Measurements from ENCODE around the gene JKAMP.
A peak's percentile ranks its signal among the peaks of the same experiment; 100 is the strongest.
"Not testable (repeated sequence)": the region's sequence is repeated elsewhere in the genome, so short reads cannot be mapped to it uniquely, and the experiment has no call there.

Gene JKAMP, protein sequence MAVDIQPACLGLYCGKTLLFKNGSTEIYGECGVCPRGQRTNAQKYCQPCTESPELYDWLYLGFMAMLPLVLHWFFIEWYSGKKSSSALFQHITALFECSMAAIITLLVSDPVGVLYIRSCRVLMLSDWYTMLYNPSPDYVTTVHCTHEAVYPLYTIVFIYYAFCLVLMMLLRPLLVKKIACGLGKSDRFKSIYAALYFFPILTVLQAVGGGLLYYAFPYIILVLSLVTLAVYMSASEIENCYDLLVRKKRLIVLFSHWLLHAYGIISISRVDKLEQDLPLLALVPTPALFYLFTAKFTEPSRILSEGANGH

GRCh38 chr14:59483819-59484638 lies at the start of gene JKAMP, which contains the start of gene L3HYPDH:
JKAMP (plus strand) TSS chr14:59484517; CDS start chr14:59484590, 73 bp downstream.
L3HYPDH (minus strand) TSS chr14:59484408; CDS start chr14:59484316, 92 bp downstream.
- Histone ChIP-seq H3K27me3 (ENCODE audit: control insufficient read depth, insufficient read depth, low read length) (no peaks in the 10 kb centered on the region), H3K27ac (ENCODE audit: low read length) (peak within 1 kb of the TSS; percentile 76), H3K36me3 (ENCODE audit: control insufficient read depth, low read depth, low read length) (peaks cover 18% of the 10 kb centered on the region), H3K9me3 (ENCODE audit: control insufficient read depth, low read depth, low read length) (no peaks in the 10 kb centered on the region), H3K9ac (ENCODE audit: low read length) (peak within 1 kb of the TSS; percentile 85), H3K4me3 (ENCODE audit: low read length) (peak within 1 kb of the TSS; percentile 82), H3K4me1 (ENCODE audit: control insufficient read depth, low read depth, low read length) (peaks cover 14% of the 10 kb centered on the region)

GRCh38 chr14:59435101-59435500 lies 49.2 kb upstream of the JKAMP start:
- H3K4me1 ChIP-seq (ENCODE audit: control insufficient read depth, low read depth, low read length) = no peaks in the 10 kb centered on the region
- no peaks in the 10 kb centered on the region for H3K27me3 ChIP-seq (ENCODE audit: control insufficient read depth, insufficient read depth, low read length)
- no peaks in the 10 kb centered on the region for H3K36me3 ChIP-seq (ENCODE audit: control insufficient read depth, low read depth, low read length)
- no peak overlapping the region for H3K4me3 ChIP-seq (ENCODE audit: low read length)
- H3K27ac ChIP-seq (ENCODE audit: low read length) = no peak overlapping the region
- no peaks in the 10 kb centered on the region for H3K9me3 ChIP-seq (ENCODE audit: control insufficient read depth, low read depth, low read length)
- no peak overlapping the region for H3K9ac ChIP-seq (ENCODE audit: low read length)

GRCh38 chr14:59435987-59436386 lies 48.3 kb upstream of the JKAMP start:
- Histone ChIP-seq H3K27ac (ENCODE audit: low read length) (no peak overlapping the region), H3K36me3 (ENCODE audit: control insufficient read depth, low read depth, low read length) (no peaks in the 10 kb centered on the region), H3K4me1 (ENCODE audit: control insufficient read depth, low read depth, low read length) (no peaks in the 10 kb centered on the region), H3K4me3 (ENCODE audit: low read length) (no peak overlapping the region), H3K27me3 (ENCODE audit: control insufficient read depth, insufficient read depth, low read length) (no peaks in the 10 kb centered on the region), H3K9ac (ENCODE audit: low read length) (no peak overlapping the region), H3K9me3 (ENCODE audit: control insufficient read depth, low read depth, low read length) (no peaks in the 10 kb centered on the region)

DNA sequence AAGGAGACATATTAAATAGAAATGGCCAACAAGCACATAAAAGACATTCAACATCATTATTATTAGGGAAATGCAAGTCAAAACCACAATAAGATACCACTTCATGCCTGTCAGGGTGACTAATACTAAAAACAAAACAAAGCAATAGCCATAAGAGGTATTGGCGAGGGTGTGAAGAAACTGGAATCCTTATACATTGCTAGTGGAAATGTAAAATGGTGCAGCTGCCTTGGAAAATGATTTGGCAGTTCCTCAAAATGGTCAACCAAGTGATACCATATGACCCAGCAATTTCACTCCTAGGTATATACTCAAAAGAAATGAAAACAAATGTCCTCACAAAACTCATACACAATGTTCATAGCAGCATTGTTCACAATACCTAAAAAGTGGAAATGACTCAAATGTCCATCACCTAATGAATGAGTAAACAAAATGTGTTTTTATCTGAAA lies 46.1 kb upstream of the JKAMP start:
- Histone ChIP-seq H3K27ac (ENCODE audit: low read length) (no peak overlapping the region), H3K9ac (ENCODE audit: low read length) (no peak overlapping the region), H3K36me3 (ENCODE audit: control insufficient read depth, low read depth, low read length) (no peaks in the 10 kb centered on the region), H3K9me3 (ENCODE audit: control insufficient read depth, low read depth, low read length) (no peaks in the 10 kb centered on the region), H3K4me3 (ENCODE audit: low read length) (no peak overlapping the region), H3K27me3 (ENCODE audit: control insufficient read depth, insufficient read depth, low read length) (no peaks in the 10 kb centered on the region), H3K4me1 (ENCODE audit: control insufficient read depth, low read depth, low read length) (no peaks in the 10 kb centered on the region)

GRCh38 chr14:59439256-59439965 lies 44.9 kb upstream of the JKAMP start:
- H3K9ac ChIP-seq (ENCODE audit: low read length) = no peak overlapping the region
- no peaks in the 10 kb centered on the region for H3K9me3 ChIP-seq (ENCODE audit: control insufficient read depth, low read depth, low read length)
- H3K4me1 ChIP-seq (ENCODE audit: control insufficient read depth, low read depth, low read length) = no peaks in the 10 kb centered on the region
- H3K36me3 ChIP-seq (ENCODE audit: control insufficient read depth, low read depth, low read length) = no peaks in the 10 kb centered on the region
- H3K27me3 ChIP-seq (ENCODE audit: control insufficient read depth, insufficient read depth, low read length) = no peaks in the 10 kb centered on the region
- no peak overlapping the region for H3K4me3 ChIP-seq (ENCODE audit: low read length)
- H3K27ac ChIP-seq (ENCODE audit: low read length) = no peak overlapping the region

- not testable (repeated sequence) for H3K9me3 ChIP-seq (ENCODE audit: control insufficient read depth, low read depth, low read length); H3K4me1 ChIP-seq (ENCODE audit: control insufficient read depth, low read depth, low read length)
These were observed 35.6 kb upstream of the JKAMP start for GRCh38 chr14:59448673-59449072.

GRCh38 chr14:59450716-59451115 lies 33.6 kb upstream of the JKAMP start:
- no peak overlapping the region for H3K4me3 ChIP-seq (ENCODE audit: low read length)
- H3K27me3 ChIP-seq (ENCODE audit: control insufficient read depth, insufficient read depth, low read length) = no peaks in the 10 kb centered on the region
- H3K4me1 ChIP-seq (ENCODE audit: control insufficient read depth, low read depth, low read length) = no peaks in the 10 kb centered on the region
- no peak overlapping the region for H3K27ac ChIP-seq (ENCODE audit: low read length)
- no peaks in the 10 kb centered on the region for H3K9me3 ChIP-seq (ENCODE audit: control insufficient read depth, low read depth, low read length)
- H3K9ac ChIP-seq (ENCODE audit: low read length) = no peak overlapping the region
- no peaks in the 10 kb centered on the region for H3K36me3 ChIP-seq (ENCODE audit: control insufficient read depth, low read depth, low read length)

More at GRCh38 chr14:59448673-59449072, 35.6 kb upstream of the JKAMP start:
- not testable (repeated sequence) for H3K9ac ChIP-seq (ENCODE audit: low read length); H3K4me3 ChIP-seq (ENCODE audit: low read length); H3K27ac ChIP-seq (ENCODE audit: low read length); H3K36me3 ChIP-seq (ENCODE audit: control insufficient read depth, low read depth, low read length); H3K27me3 ChIP-seq (ENCODE audit: control insufficient read depth, insufficient read depth, low read length)

- Histone ChIP-seq H3K36me3 (ENCODE audit: control insufficient read depth, low read depth, low read length) (no peaks in the 10 kb centered on the region), H3K27me3 (ENCODE audit: control insufficient read depth, insufficient read depth, low read length) (no peaks in the 10 kb centered on the region), H3K4me1 (ENCODE audit: control insufficient read depth, low read depth, low read length) (no peaks in the 10 kb centered on the region), H3K4me3 (ENCODE audit: low read length) (no peak overlapping the region), H3K27ac (ENCODE audit: low read length) (no peak overlapping the region), H3K9me3 (ENCODE audit: control insufficient read depth, low read depth, low read length) (no peaks in the 10 kb centered on the region), H3K9ac (ENCODE audit: low read length) (no peak overlapping the region)
These were observed 32.5 kb upstream of the JKAMP start for GRCh38 chr14:59451849-59452248.

DNA sequence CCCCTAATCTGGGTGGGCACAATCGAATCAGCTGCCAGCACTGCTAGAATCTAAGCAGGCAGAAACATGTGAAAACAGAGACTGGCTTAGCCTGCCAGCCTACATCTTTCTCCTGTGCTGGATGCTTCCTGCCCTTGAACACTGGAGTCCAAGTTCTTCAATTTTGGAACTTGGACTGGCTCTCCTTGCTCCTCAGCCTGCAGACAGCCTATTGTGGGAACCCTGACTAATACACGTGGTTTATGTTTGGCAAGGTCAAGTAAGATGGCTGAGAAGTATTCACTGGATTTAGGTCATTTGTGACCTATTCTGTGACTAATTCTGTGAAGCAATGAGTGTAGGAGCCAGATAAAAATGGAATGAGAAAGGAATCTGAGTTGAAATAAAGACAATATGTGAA lies 30.2 kb upstream of the JKAMP start:
- Histone ChIP-seq H3K9me3 (ENCODE audit: control insufficient read depth, low read depth, low read length) (no peaks in the 10 kb centered on the region), H3K4me1 (ENCODE audit: control insufficient read depth, low read depth, low read length) (no peaks in the 10 kb centered on the region), H3K4me3 (ENCODE audit: low read length) (no peak overlapping the region), H3K36me3 (ENCODE audit: control insufficient read depth, low read depth, low read length) (no peaks in the 10 kb centered on the region), H3K9ac (ENCODE audit: low read length) (no peak overlapping the region), H3K27me3 (ENCODE audit: control insufficient read depth, insufficient read depth, low read length) (no peaks in the 10 kb centered on the region), H3K27ac (ENCODE audit: low read length) (no peak overlapping the region)

DNA sequence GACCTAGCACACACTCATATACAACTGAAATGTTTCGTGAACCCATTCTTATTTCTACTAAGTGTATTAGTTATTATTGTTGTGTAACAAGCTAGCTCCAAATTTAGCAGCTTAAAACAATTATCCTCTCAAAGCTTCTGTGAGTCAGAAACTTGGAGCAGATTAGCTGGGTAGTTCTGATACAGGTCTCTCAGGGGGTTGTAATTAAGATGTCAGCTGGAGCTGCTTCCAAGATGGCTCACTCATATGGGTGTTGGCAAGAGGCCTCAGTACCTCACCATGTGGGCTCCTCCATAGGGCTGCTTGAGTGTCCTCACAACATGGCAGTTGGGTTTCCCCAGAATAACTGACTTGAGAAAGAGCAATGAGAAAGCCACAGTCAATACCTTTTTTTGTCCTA lies 28.9 kb upstream of the JKAMP start:
- no peaks in the 10 kb centered on the region for H3K36me3 ChIP-seq (ENCODE audit: control insufficient read depth, low read depth, low read length)
- no peaks in the 10 kb centered on the region for H3K27me3 ChIP-seq (ENCODE audit: control insufficient read depth, insufficient read depth, low read length)
- no peaks in the 10 kb centered on the region for H3K4me1 ChIP-seq (ENCODE audit: control insufficient read depth, low read depth, low read length)
- H3K27ac ChIP-seq (ENCODE audit: low read length) = no peak overlapping the region
- H3K9ac ChIP-seq (ENCODE audit: low read length) = no peak overlapping the region
- H3K4me3 ChIP-seq (ENCODE audit: low read length) = no peak overlapping the region
- H3K9me3 ChIP-seq (ENCODE audit: control insufficient read depth, low read depth, low read length) = no peaks in the 10 kb centered on the region

GRCh38 chr14:59458486-59458885 lies 25.8 kb upstream of the JKAMP start:
- H3K36me3 ChIP-seq (ENCODE audit: control insufficient read depth, low read depth, low read length) = no peaks in the 10 kb centered on the region

More at GRCh38 chr14:59458486-59458885, 25.8 kb upstream of the JKAMP start:
- H3K27me3 ChIP-seq (ENCODE audit: control insufficient read depth, insufficient read depth, low read length) = peaks cover 8% of the 10 kb centered on the region
- no peak overlapping the region for H3K9ac ChIP-seq (ENCODE audit: low read length)
- H3K4me1 ChIP-seq (ENCODE audit: control insufficient read depth, low read depth, low read length) = no peaks in the 10 kb centered on the region
- H3K27ac ChIP-seq (ENCODE audit: low read length) = no peak overlapping the region
- H3K9me3 ChIP-seq (ENCODE audit: control insufficient read depth, low read depth, low read length) = no peaks in the 10 kb centered on the region
- no peak overlapping the region for H3K4me3 ChIP-seq (ENCODE audit: low read length)
